Measurements from ENCODE around the gene PSTPIP2. TPM values are rescaled to one million over a fixed set of nuclear protein-coding genes. Genes with fewer than 3 reads are reported as not detected.

The PSTPIP2 gene
- total RNA-seq, 2 donors from 2014 or later, result 1.6 to 4.4 TPM

GRCh38 chr18:46037512-46038305 lies 34.4 kb downstream of the PSTPIP2 start:
- Histone ChIP-seq H3K4me3 (no peak overlapping the region), H3K4me1 (no peaks in the 10 kb centered on the region), H3K36me3 (replicated peaks in 1 of 2; ENCODE audit: insufficient read depth in 1 of 2, low read depth in 2 of 2) (no peaks in the 10 kb centered on the region), H3K27me3 (no peaks in the 10 kb centered on the region), H3K9me3 (no peaks in the 10 kb centered on the region), H3K27ac (no peak overlapping the region)
- no peak for DNase-seq
- 68 to 71% methylated on average over 8 to 9 of the region's 9 CpGs for WGBS, 2 donors
- TF ChIP-seq CTCF (IDR thresholded peaks at IDR 0.05) (no peak), POLR2A (IDR thresholded peaks at IDR 0.05) (no peak)
- ATAC-seq, result no peak
- intact Hi-C loops (cut with DNase I), result no loop called here

- 91 to 100% methylated on average over 2 of the region's 2 CpGs for WGBS, 2 donors
- Histone ChIP-seq H3K27me3 (no peaks in the 10 kb centered on the region), H3K9me3 (no peaks in the 10 kb centered on the region), H3K36me3 (replicated peaks in 1 of 2; ENCODE audit: insufficient read depth in 1 of 2, low read depth in 2 of 2) (no peaks in the 10 kb centered on the region), H3K4me3 (no peak overlapping the region), H3K4me1 (no peaks in the 10 kb centered on the region), H3K27ac (no peak overlapping the region)
- no peak for DNase-seq
- TF ChIP-seq CTCF (IDR thresholded peaks at IDR 0.05), result no peak
- TF ChIP-seq POLR2A (IDR thresholded peaks at IDR 0.05), result no peak
- ATAC-seq, result no peak
- intact Hi-C loops (cut with DNase I), result no loop called here
These were observed 36.1 kb downstream of the PSTPIP2 start for GRCh38 chr18:46035696-46036680.

DNA sequence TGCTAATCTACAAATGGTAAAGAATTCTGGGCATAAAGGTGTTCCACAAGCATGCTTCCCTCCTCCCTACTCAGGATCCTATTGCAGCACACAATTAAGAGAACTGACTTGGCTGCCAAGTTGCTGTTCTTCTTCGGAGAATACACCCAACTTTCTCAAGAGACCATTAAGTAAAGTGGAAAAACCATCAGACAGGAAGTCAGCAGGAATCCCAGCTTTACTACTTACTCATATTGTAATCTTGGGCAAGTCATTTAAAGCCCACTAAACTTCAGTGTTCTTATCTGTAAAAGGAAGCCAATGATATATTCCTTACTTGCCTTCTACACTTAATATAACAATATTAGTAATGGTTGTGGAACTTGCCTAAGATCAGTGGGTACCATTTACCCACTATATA lies 37.8 kb downstream of the PSTPIP2 start:
- intact Hi-C loops (cut with DNase I), result no loop called here
- WGBS, 2 donors, result 50 to 57% methylated on average over 1 of the region's 1 CpG
- no peaks in the 10 kb centered on the region for H3K36me3 ChIP-seq (replicated peaks in 1 of 2; ENCODE audit: insufficient read depth in 1 of 2, low read depth in 2 of 2)
- ATAC-seq (no peak), DNase-seq (no peak)
- no peak overlapping the region for H3K4me3 ChIP-seq
- no peak overlapping the region for H3K27ac ChIP-seq
- TF ChIP-seq POLR2A (IDR thresholded peaks at IDR 0.05) (no peak), CTCF (IDR thresholded peaks at IDR 0.05) (no peak)
- no peaks in the 10 kb centered on the region for H3K9me3 ChIP-seq
- no peaks in the 10 kb centered on the region for H3K4me1 ChIP-seq
- H3K27me3 ChIP-seq, result no peaks in the 10 kb centered on the region

DNA sequence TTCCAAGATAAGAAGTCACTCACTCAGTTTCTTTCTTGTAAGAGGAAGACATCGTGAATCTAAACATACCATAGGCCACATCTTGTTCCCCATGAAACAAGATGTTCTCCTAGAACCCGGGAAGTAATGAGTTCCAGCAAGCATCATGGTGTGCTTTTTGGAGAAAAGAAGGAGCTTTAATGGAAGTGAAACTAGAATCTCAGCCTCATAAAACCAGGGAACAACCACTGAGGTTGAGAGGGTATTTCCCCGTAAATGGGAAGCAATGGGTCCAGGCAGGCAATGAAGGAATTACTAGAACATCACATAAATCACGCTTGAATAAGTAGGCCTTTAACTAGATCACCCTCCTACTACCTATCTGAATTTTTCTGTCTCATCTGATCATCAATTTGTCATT lies 40.3 kb downstream of the PSTPIP2 start:
- 87% methylated on average over 4 of the region's 4 CpGs for WGBS, 2 donors

More for the DNA sequence above, 40.3 kb downstream of the PSTPIP2 start:
- Histone ChIP-seq H3K4me3 (no peak overlapping the region), H3K27ac (no peak overlapping the region), H3K27me3 (no peaks in the 10 kb centered on the region), H3K9me3 (no peaks in the 10 kb centered on the region), H3K36me3 (replicated peaks in 1 of 2; ENCODE audit: insufficient read depth in 1 of 2, low read depth in 2 of 2) (no peaks in the 10 kb centered on the region), H3K4me1 (peaks cover 10% of the 10 kb centered on the region)
- DNase-seq (no peak), ATAC-seq (no peak)
- TF ChIP-seq CTCF (IDR thresholded peaks at IDR 0.05), result no peak
- TF ChIP-seq POLR2A (IDR thresholded peaks at IDR 0.05), result no peak
- intact Hi-C loops (cut with DNase I), result no loop called here
